ENCODE results near the gene IL17C. TPM values are rescaled to one million over a fixed set of nuclear protein-coding genes. Genes with fewer than 3 reads are reported as not detected.

IL17C gene
- polyA plus RNA-seq, 1 of the 3 experiments (the other 2 are of a cell fraction): 0.07 TPM

GRCh38 chr16:88588754-88589153 lies 49.6 kb upstream of the IL17C start:
- Histone ChIP-seq H3K79me2 (ENCODE audit: insufficient read depth) (peaks cover 31% of the 10 kb centered on the region; the same call in 1 of the 2 replicates), H3F3A (replicated peaks; ENCODE audit: insufficient read depth) (no peaks in the 10 kb centered on the region), H3K36me3 (replicated peaks in 1 of 2; ENCODE audit: control insufficient read depth in 1 of 2, insufficient read depth in 2 of 2, low read length in 1 of 2) (peaks cover 18 to 42% of the 10 kb centered on the region in 2 experiments), H3K4me2 (no peak overlapping the region), H3K9ac (no peak overlapping the region), H3K4me1 (ENCODE audit: control insufficient read depth in 1 of 2, insufficient read depth in 2 of 2, low read depth in 1 of 2, low read length in 1 of 2) (no peaks in the 10 kb centered on the region), H4K20me1 (ENCODE audit: insufficient read depth) (peaks cover 15% of the 10 kb centered on the region), H3K27ac (ENCODE audit: low read depth in 2 of 2, low read length in 1 of 2) (no peak overlapping the region), H3K9me2 (no peaks in the 10 kb centered on the region), H3K27me3 (ENCODE audit: insufficient read depth) (no peaks in the 10 kb centered on the region), H2AFZ (ENCODE audit: low read depth) (no peak overlapping the region), H3K4me3 (ENCODE audit: low read depth in 2 of 2, low read length in 1 of 2) (no peak overlapping the region), H3K9me3 (no peaks in the 10 kb centered on the region)
- CTCF ChIA-PET: interaction anchor here (0.9 kb wide), 1 partner anchor 11 kb away, joined by 3 read pairs; no protein-coding TSS in a partner anchor
- POLR2A ChIA-PET: no interaction called here
- TF ChIP-seq EZH2phosphoT487 (IDR thresholded peaks at IDR 0.05; ENCODE audit: borderline replicate concordance, low read depth) (no peak), TEAD4 (IDR thresholded peaks at IDR 0.05; ENCODE audit: borderline replicate concordance, insufficient read depth) (no peak), MXI1 (IDR thresholded peaks at IDR 0.05; ENCODE audit: low read depth, low read length) (no peak), RCOR1 (IDR thresholded peaks at IDR 0.05; ENCODE audit: low read length) (no peak), CHD2 (IDR thresholded peaks at IDR 0.05; ENCODE audit: low read length, partially characterized antibody) (no peak), SMC3 (IDR thresholded peaks at IDR 0.05; ENCODE audit: low read depth, low read length) (no peak)
- TF ChIP-seq, protein P1, sequence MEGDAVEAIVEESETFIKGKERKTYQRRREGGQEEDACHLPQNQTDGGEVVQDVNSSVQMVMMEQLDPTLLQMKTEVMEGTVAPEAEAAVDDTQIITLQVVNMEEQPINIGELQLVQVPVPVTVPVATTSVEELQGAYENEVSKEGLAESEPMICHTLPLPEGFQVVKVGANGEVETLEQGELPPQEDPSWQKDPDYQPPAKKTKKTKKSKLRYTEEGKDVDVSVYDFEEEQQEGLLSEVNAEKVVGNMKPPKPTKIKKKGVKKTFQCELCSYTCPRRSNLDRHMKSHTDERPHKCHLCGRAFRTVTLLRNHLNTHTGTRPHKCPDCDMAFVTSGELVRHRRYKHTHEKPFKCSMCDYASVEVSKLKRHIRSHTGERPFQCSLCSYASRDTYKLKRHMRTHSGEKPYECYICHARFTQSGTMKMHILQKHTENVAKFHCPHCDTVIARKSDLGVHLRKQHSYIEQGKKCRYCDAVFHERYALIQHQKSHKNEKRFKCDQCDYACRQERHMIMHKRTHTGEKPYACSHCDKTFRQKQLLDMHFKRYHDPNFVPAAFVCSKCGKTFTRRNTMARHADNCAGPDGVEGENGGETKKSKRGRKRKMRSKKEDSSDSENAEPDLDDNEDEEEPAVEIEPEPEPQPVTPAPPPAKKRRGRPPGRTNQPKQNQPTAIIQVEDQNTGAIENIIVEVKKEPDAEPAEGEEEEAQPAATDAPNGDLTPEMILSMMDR (IDR thresholded peaks at IDR 0.05): no peak
- TF ChIP-seq, protein P2, sequence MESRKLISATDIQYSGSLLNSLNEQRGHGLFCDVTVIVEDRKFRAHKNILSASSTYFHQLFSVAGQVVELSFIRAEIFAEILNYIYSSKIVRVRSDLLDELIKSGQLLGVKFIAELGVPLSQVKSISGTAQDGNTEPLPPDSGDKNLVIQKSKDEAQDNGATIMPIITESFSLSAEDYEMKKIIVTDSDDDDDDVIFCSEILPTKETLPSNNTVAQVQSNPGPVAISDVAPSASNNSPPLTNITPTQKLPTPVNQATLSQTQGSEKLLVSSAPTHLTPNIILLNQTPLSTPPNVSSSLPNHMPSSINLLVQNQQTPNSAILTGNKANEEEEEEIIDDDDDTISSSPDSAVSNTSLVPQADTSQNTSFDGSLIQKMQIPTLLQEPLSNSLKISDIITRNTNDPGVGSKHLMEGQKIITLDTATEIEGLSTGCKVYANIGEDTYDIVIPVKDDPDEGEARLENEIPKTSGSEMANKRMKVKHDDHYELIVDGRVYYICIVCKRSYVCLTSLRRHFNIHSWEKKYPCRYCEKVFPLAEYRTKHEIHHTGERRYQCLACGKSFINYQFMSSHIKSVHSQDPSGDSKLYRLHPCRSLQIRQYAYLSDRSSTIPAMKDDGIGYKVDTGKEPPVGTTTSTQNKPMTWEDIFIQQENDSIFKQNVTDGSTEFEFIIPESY (IDR thresholded peaks at IDR 0.05; ENCODE audit: borderline replicate concordance, low read depth): no peak
- DNase-seq: no peak
- WGBS (ENCODE audit: low lambda C conversion rate): 98% methylated on average over 6 of the region's 6 CpGs

DNA sequence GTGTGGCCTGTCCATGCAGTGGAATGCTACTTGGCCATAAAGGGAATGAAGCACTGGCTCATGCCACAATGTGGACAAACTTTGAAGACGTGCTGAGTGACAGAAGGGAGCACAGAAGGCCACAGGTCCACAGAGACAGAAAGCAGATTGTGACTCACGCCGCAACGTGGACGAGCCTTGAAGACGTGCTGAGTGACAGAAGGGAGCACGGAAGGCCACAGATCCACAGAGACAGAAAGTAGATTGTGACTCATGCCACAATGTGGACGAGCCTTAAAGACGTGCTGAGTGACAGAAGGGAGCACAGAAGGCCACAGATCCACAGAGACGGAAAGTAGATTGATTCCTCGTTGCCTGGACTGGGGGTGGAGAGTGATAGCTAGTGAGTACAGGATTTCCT lies 48.9 kb upstream of the IL17C start:
- Histone ChIP-seq H3K4me2 (no peak overlapping the region), H3K4me3 (ENCODE audit: low read depth in 2 of 2, low read length in 1 of 2) (no peak overlapping the region), H3K9me2 (no peaks in the 10 kb centered on the region), H3K9ac (no peak overlapping the region), H2AFZ (ENCODE audit: low read depth) (no peak overlapping the region), H3K36me3 (replicated peaks in 1 of 2; ENCODE audit: control insufficient read depth in 1 of 2, insufficient read depth in 2 of 2, low read length in 1 of 2) (peaks cover 19 to 48% of the 10 kb centered on the region in 2 experiments), H3K79me2 (ENCODE audit: insufficient read depth) (peaks cover 29% of the 10 kb centered on the region; the same call in 1 of the 2 replicates), H3K27ac (ENCODE audit: low read depth in 2 of 2, low read length in 1 of 2) (no peak overlapping the region), H4K20me1 (ENCODE audit: insufficient read depth) (peaks cover 15% of the 10 kb centered on the region), H3F3A (replicated peaks; ENCODE audit: insufficient read depth) (no peaks in the 10 kb centered on the region), H3K4me1 (ENCODE audit: control insufficient read depth in 1 of 2, insufficient read depth in 2 of 2, low read depth in 1 of 2, low read length in 1 of 2) (no peaks in the 10 kb centered on the region), H3K27me3 (ENCODE audit: insufficient read depth) (no peaks in the 10 kb centered on the region), H3K9me3 (no peaks in the 10 kb centered on the region)
- DNase-seq: no peak
- 98% methylated on average over 11 of the region's 11 CpGs for WGBS (ENCODE audit: low lambda C conversion rate)
- CTCF ChIA-PET: no interaction called here
- TF ChIP-seq NFIC (IDR thresholded peaks at IDR 0.05; ENCODE audit: borderline replicate concordance): no peak
- no peak for TF ChIP-seq TEAD4 (IDR thresholded peaks at IDR 0.05; ENCODE audit: borderline replicate concordance, insufficient read depth)
- TF ChIP-seq GABPA (IDR thresholded peaks at IDR 0.05; ENCODE audit: low read depth): no peak
- TF ChIP-seq RAD21 (IDR thresholded peaks at IDR 0.05; ENCODE audit: low read length): no peak
- TF ChIP-seq EP300 (IDR thresholded peaks at IDR 0.05; ENCODE audit: borderline replicate concordance in 1 of 2, low read depth in 1 of 2, low read length in 1 of 2): no peak
- no peak for TF ChIP-seq NRF1 (IDR thresholded peaks at IDR 0.05; ENCODE audit: low read depth, low read length)
- TF ChIP-seq FOXJ3 (CRISPR knock-in tag; IDR thresholded peaks at IDR 0.05): no peak
- TF ChIP-seq PBX3 (IDR thresholded peaks at IDR 0.05): no peak
- no peak for TF ChIP-seq SMC3 (IDR thresholded peaks at IDR 0.05; ENCODE audit: low read depth, low read length)
- no peak for TF ChIP-seq FOXM1 (IDR thresholded peaks at IDR 0.05; ENCODE audit: low read depth)
- POLR2A ChIA-PET: no interaction called here

Data from SK-N-SH (cell line).